ENCODE measurements around the gene CHPF2. TPM values are rescaled to one million over a fixed set of nuclear protein-coding genes. Genes with fewer than 3 reads are reported as not detected.

Gene CHPF2
- total RNA-seq, 1 donor: 47.0 TPM

DNA sequence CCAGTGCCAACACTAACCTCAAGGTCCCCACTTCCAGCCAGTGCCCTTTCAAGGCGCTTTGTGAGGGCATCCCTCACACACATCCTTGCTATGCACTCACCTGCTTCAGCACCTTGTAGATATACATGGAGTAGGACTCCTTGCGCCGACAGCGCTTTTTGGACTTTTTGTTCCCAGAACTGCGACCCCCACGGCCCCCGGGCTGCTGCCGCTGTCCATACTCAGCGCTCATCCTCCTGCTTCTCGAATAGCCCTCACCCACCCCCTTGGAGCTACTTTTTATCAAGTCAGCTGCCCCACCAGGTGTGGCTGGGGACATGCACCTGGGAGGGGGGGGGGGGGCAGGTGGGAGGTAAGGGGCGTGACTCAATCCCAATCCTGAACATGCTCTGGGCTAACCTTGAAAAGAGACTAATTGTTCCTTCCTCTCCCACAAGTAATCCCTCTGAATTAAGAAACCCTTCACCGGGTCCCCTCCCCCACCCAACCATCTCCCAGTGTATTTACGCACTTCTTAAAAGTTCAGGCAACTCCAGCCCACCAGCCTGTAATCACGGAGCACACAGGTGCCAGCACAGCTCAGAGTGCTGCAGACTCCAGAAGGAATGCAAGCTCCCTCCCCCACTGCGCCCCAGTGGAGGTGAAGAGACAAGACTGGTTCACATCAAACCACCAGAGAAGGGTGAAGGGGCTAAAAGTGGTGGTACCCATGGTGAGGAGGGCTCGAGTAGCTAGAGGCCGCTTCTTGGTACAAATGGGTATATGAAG is 22.0 kb upstream of the CHPF2 start, which contains the start of gene H2BK1:
Gene H2BK1 (minus strand): TSS at position 402 of the 768 bp plus-strand sequence. CDS start 170 bp downstream, at position 232.
- no peak for TF ChIP-seq CTCF (IDR thresholded peaks at IDR 0.05; ENCODE audit: insufficient read depth, low read length)

DNA sequence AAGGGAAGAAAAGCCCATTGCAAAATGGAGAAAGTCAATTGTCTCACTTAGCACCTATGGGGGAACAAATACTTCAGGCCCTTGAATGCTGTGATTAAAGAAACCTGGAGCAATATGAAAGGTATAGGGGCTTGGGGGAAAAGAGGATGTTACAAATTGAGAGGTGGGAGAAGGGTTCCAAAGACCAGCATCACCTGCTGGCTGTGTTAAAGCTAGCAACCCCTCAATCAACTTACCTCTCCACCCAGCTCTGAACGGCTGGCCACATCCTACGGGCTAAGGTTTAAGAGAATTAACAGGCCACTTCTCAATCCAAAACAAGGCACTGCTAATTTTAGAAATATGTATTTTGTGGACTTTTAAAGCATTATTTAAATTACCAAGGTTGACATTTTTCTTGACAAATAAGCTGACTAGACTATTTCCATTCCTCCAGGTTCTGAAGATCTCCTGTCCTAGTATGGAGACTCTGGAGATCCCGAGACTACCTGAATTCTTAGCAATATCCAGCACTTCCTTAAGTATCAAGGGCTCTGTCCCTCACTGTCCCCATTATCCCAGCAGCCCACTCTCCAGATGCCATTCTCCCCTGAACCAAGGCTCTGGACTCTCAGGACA is 21.0 kb upstream of the CHPF2 start:
- H3K4me3 ChIP-seq (ENCODE audit: low read depth, low read length): no peak overlapping the region
- no peak for DNase-seq (ENCODE audit: low read depth)
- TF ChIP-seq CTCF (IDR thresholded peaks at IDR 0.05; ENCODE audit: insufficient read depth, low read length): no peak

More for the DNA sequence above, 22.0 kb upstream of the CHPF2 start, which contains the start of gene H2BK1:
- DNase-seq (ENCODE audit: low read depth): no peak
- no peak within 1 kb of the TSS for H3K4me3 ChIP-seq (ENCODE audit: low read depth, low read length)

DNA sequence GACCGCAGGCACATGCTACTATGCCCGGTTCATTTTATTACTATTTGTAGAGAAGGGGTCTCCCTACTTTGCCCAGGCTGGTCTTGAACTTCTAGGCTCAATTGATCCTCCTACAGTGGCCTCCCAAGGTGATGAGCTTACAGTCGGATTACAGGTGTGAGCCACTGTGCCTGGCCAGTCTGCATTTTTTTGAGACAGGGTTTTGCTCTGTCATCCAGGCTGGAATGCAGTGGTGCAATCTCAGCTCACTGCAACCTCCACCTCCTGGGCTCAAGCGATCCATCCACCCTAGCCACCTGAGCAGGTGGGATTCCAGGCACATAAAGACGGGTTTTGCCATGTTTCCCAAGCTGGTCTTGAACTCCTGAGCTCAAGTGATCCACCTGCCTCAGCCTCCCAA is 19.7 kb upstream of the CHPF2 start:
- H3K4me3 ChIP-seq (ENCODE audit: low read depth, low read length): no peak overlapping the region
- no peak for TF ChIP-seq CTCF (IDR thresholded peaks at IDR 0.05; ENCODE audit: insufficient read depth, low read length)
- no peak for DNase-seq (ENCODE audit: low read depth)

GRCh38 chr7:151213826-151214225 is 18.5 kb upstream of the CHPF2 start:
- DNase-seq (ENCODE audit: low read depth): no peak
- H3K4me3 ChIP-seq (ENCODE audit: low read depth, low read length): no peak overlapping the region
- TF ChIP-seq CTCF (IDR thresholded peaks at IDR 0.05; ENCODE audit: insufficient read depth, low read length): no peak

DNA sequence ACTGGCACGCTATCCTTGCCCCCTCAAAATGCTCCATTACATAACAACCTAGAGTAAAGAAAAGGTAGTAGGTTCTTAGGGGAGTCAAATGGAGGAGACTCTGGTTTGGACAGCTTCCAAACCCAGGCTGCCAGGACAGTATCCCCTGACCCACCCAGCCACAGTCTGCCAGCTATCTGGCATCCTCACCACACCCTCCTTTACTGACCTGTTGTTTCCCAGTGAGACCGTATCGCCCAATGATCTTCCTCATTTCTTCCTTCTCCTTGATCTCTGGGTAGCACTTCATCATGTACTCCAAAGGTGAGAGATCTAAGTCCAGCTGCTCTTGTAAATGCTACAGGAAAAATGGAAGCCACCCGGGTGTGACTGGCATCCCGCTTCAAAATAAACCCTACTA is 16.9 kb upstream of the CHPF2 start:
- TF ChIP-seq CTCF (IDR thresholded peaks at IDR 0.05; ENCODE audit: insufficient read depth, low read length): no peak

DNA sequence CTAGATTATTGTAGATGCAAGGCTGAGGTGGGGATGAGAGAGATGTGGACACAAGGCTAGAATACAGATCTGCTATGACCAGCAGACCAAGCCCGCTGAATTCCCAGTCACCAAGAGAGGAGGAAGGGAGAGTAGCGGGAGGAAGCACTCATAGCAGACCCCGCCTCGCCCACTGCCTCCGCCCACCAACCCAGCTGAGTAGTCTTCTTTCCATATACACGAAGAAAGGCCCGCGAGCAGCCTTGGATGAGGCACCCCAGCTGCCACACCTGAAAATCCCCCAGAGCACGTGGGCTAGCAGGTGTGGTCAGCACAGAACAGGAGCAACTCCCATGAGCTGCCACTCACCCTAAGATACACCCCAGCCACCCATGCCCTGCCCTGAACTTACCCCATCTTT is 14.1 kb upstream of the CHPF2 start:
- TF ChIP-seq CTCF (IDR thresholded peaks at IDR 0.05; ENCODE audit: insufficient read depth, low read length): no peak
- no peak overlapping the region for H3K4me3 ChIP-seq (ENCODE audit: low read depth, low read length)
- no peak for DNase-seq (ENCODE audit: low read depth)

More for the DNA sequence above, 16.9 kb upstream of the CHPF2 start:
- no peak for DNase-seq (ENCODE audit: low read depth)
- H3K4me3 ChIP-seq (ENCODE audit: low read depth, low read length): no peak overlapping the region
